ENCODE results near the gene SMAD9. TPM values are rescaled to one million over a fixed set of nuclear protein-coding genes. Genes with fewer than 3 reads are reported as not detected.
A peak's percentile ranks its signal among the peaks of the same experiment; 100 is the strongest.

The SMAD9 gene
- total and polyA plus RNA-seq, 9 of the 15 experiments (the other 6 are each of a cell fraction or from before 2014, with no cell fraction given), result 0.02 to 0.08 (median 0.03) TPM; not detected in 4

DNA sequence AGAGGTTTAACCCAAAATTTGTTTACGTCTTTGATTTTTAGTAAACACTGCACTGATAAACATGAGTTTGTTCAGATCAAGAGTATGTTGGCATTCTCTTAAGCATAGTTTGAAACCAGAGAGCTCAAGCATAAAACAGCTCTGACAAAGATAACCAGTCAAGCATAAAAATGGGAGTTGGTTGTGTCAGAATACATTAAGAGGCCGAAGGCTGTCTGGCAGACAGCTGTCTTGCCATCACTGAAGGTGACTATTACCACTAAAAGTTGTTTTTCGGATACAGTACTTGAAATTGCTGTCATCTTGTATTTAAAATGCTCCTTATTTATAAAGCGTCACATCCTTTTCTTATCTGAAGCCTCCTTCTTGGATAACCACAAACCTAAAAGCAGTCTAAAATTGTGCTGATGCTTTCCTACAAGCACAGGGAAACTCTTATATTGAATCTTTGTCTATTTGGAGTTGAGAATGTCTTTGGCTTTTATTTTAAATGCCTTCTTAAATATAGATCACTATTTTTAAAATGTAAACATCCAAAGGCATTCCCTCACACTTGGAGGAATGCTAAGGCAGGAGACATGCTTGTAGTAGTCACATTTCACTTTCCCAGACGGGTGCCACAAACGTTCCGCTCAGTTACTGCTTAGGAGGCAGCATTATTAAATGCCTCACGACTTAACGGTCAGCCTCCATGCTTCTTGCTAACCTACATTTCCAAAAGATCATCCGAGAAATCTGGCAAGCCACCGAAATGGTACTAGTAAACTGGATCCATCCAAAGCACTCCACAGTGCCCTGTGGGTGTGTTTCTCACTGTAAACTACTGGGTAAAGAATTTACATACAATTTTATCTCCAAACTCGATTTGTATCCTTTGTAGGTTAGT, 1.5 kb downstream of the SMAD9 start:
- POLR2A ChIA-PET, result no interaction called here

More for the DNA sequence above, 1.5 kb downstream of the SMAD9 start:
- H3K4me2 ChIP-seq (ENCODE audit: insufficient read depth, low read length), result no peak overlapping the region
- H3K9ac ChIP-seq (ENCODE audit: insufficient read depth in 1 of 2, low read depth in 2 of 2, low read length in 2 of 2), result no peak overlapping the region
- no peak overlapping the region for H3K4me3 ChIP-seq
- no TSS peak for BruUV-seq (replicated peaks)
- CTCF ChIA-PET (ENCODE audit: low intra/inter-chr PET ratio), result no interaction called here
- TF ChIP-seq, protein P1, sequence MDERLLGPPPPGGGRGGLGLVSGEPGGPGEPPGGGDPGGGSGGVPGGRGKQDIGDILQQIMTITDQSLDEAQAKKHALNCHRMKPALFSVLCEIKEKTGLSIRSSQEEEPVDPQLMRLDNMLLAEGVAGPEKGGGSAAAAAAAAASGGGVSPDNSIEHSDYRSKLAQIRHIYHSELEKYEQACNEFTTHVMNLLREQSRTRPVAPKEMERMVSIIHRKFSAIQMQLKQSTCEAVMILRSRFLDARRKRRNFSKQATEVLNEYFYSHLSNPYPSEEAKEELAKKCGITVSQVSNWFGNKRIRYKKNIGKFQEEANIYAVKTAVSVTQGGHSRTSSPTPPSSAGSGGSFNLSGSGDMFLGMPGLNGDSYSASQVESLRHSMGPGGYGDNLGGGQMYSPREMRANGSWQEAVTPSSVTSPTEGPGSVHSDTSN (CRISPR knock-in tag; IDR thresholded peaks at IDR 0.05; ENCODE audit: low read depth), result no peak
- TF ChIP-seq, protein P1 (tag; conservative IDR thresholded peaks at IDR 0.05; ENCODE audit: low read depth), result no peak
- TF ChIP-seq POLR2A (conservative IDR thresholded peaks at IDR 0.05) (no peak), XRCC5 (IDR thresholded peaks at IDR 0.05; ENCODE audit: low read depth, low read length) (no peak), CBX2 (IDR thresholded peaks at IDR 0.05; ENCODE audit: insufficient read depth, low read length, poor library complexity, severe bottlenecking) (peak; percentile 95), GABPA (tag; conservative IDR thresholded peaks at IDR 0.05; ENCODE audit: low read depth) (no peak), ZNF668 (CRISPR knock-in tag; IDR thresholded peaks at IDR 0.05) (no peak)
- H3K4me1 ChIP-seq (replicated peaks in 1 of 2; ENCODE audit: control insufficient read depth in 2 of 2, insufficient read depth in 2 of 2, low read length in 2 of 2), result peaks cover 0 to 9% of the 10 kb centered on the region in 2 experiments; a peak in 2 of 5 replicates
- H3K9me3 ChIP-seq (replicated peaks; ENCODE audit: control insufficient read depth, insufficient read depth, low read depth, low read length), result no peaks in the 10 kb centered on the region
- no peaks in the 10 kb centered on the region for H3K9me1 ChIP-seq (ENCODE audit: control insufficient read depth, insufficient read depth, low read length)
- no peak for DNase-seq (ENCODE audit: extremely low read depth in 1 of 4, low spot score in 3 of 4)
- 3% methylated on average over 10 of the region's 12 CpGs for WGBS (ENCODE audit: insufficient coverage, low coverage, missing lambda C conversion rate)
- H3K27me3 ChIP-seq (ENCODE audit: control insufficient read depth in 2 of 2, insufficient read depth in 2 of 2, low read length in 2 of 2), result peaks cover 26 to 31% of the 10 kb centered on the region in 2 experiments
- intact Hi-C loops (cut with micrococcal nuclease), result no loop called here
- in situ Hi-C loops (cut with MboI), result no loop called here
- H3K79me2 ChIP-seq (ENCODE audit: control insufficient read depth, insufficient read depth, low read length), result no peaks in the 10 kb centered on the region
- no peak for ATAC-seq
- no peaks in the 10 kb centered on the region for H3K36me3 ChIP-seq (ENCODE audit: control insufficient read depth, insufficient read depth, low read length)
- no peaks in the 10 kb centered on the region for H4K20me1 ChIP-seq (replicated peaks; ENCODE audit: control insufficient read depth, insufficient read depth, low read length)
- FAIRE-seq, result no peak
- H2AFZ ChIP-seq (ENCODE audit: low read depth, low read length), result no peak overlapping the region
- H3K27ac ChIP-seq (ENCODE audit: extremely low read depth, low read depth, low read length), result no peak overlapping the region

Data from K562 (cell line).